HG03039 (cell line): ENCODE results near the gene SPIRE1.

Experiments
- ATAC-seq: cut with Tn5 transposase; IDR thresholded peaks from one replicate; pipeline ENCODE4 v1.9.1; 2021; ENCODE audit warnings: mild to moderate bottlenecking, moderate library complexity; ENCODE audit not compliant: unreplicated experiment

SPIRE1 gene

DNA sequence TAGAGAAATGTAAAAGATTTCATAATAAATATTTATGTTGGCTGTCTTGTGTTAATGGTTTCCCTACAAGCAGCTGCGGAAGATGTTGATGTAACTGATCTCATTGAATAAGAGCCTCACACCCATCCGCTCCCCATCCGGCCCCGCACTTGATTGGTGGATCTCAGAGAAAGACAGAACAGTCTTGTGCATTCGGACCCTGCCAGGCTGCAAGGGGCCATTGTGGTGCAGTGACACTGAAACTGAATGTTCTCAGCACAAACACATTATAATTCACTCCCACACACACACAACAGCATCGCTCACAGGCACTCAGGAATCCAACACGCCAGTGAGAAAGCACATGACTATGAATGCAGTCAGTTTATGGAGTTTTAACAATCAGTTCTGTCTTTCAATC is 202.4 kb downstream of the SPIRE1 start:
- no peak for ATAC-seq

DNA sequence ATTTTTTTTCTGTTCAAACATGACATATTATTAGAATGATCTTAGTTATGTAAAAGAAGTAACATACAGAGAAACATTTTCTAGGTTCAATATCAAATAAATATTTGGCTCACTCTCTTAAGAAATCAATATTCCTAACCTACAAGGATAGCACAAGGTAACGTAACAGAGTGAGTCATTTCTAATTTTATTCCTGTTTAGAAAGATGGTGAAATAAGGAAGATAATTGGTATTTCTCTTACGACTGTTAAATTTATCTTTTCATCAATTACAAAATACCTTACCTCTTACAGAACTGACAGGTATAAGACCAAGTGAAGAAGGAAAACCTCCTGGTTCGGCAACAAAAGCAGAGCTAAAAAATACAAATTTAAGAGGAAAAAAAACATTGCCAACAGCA is 205.1 kb downstream of the SPIRE1 start:
- ATAC-seq: no peak

DNA sequence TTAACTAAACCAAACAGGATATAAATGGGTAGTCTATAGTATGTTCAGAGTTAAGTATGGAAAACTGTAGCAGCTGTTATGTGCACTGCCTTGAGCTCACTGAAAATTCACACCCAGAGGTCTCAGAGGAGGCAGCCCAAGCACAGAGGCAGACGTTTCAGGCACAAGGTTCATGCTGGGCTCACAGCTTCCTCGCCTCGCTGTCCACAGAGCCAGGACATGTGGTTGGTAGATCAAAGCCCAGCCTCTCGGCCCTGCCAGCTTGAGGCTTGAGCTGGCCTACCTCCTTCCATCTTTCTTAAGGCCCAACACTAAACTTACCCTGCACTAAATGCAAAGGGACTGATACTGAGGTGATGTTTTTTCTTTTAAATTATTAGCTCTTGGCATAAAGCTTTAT is 206.5 kb downstream of the SPIRE1 start:
- no peak for ATAC-seq

DNA sequence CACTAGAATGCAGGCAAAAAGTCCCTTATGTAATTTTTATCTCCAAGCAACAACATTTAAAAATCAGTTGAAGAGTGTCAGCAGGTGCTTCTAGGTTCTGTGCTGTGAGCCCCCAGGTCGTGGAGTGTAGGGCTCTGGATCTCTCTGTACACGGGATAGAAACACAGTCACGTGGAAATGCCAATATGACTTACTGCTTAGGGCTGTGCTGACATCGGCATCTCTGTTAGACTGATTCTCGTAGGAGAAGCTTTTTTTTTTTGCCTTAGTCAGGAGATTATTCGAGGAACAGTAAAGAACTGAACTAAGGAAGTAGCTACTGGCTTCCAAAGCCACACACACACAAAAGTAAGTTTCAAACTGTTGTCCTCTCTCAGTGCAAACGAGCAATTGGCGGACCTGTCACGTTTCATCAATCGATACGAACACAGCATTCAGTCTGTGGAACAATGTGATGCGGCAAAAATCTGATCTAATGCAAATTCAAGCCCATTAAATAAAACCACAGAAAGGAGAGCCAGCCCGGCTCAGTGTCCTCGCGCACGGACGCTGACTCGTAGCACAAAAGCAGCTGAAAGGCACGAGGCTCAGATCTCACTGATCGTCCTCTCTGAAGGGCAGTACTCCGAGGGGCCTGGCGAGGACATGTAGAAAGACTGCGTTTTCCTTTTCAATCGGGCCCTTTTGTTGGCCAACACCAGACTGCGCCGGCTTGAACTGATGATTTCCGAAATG is 208.7 kb downstream of the SPIRE1 start:
- ATAC-seq: no peak

DNA sequence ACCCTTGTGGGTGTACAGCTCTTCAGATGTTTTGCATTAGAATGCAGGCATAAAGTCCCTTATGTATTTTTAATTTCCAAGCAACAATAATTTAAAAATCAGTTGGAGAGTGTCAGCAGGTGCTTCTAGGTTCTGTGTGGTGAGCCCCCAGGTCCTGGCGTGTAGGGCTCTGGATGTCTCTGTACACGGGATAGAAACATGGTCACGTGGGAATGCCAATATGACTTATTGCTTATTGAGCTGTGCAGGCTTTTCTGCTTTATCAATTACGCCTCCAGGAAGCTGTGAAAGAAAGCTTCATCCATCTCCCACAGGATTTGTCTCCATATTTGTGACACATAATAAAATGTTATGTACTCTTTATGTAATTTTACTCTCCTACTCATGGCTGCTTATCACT is 212.4 kb downstream of the SPIRE1 start:
- no peak for ATAC-seq

- ATAC-seq: no peak
Measured at GRCh38 chr18:12443551-12443950, 214.4 kb downstream of the SPIRE1 start.

- ATAC-seq: no peak
Measured at GRCh38 chr18:12442946-12443345, 215.0 kb downstream of the SPIRE1 start.

GRCh38 chr18:12441475-12442034 is 216.4 kb downstream of the SPIRE1 start:
- ATAC-seq: no peak

GRCh38 chr18:12438257-12438656 is 219.7 kb downstream of the SPIRE1 start:
- no peak for ATAC-seq

DNA sequence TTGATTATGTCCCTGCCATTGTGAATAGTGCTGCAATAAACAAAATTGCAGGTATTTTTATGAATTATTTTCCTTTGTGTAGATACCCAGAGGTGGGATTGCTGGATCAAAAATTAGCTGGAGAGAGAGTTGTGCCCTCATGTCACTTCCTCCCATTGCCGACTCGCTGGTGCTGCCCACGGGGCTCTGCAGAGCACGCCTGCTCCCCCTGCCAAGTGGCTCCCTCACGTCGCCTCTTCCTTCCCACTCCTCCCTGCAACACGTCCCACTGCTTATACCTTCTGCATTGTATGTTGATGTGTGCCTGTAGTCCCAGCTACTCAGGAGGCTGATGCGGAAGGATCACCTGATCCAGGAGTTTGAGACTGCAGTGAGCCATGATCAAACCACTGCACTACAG is 222.0 kb downstream of the SPIRE1 start:
- ATAC-seq: no peak

DNA sequence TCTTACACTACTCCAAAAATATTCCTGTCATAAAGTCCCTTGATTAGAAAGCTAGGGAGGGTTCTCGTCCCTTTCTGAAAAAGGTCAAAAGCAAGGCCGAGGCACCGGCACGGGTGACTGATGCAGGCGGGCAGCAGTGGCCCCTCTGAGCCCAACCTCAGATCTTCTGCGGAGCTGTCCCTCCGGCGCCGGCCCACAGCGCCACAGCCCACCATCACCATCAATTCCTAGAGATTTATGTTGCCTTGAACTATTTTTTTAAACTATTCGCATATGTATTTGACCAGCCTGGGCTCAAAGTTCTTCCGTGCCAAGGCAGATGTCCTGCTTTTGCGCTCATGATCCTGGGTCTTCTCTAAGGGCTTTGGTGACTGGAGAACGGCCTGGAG is 223.4 kb downstream of the SPIRE1 start:
- ATAC-seq: no peak

- no peak for ATAC-seq
Measured at GRCh38 chr18:12433829-12434540, 223.9 kb downstream of the SPIRE1 start.

DNA sequence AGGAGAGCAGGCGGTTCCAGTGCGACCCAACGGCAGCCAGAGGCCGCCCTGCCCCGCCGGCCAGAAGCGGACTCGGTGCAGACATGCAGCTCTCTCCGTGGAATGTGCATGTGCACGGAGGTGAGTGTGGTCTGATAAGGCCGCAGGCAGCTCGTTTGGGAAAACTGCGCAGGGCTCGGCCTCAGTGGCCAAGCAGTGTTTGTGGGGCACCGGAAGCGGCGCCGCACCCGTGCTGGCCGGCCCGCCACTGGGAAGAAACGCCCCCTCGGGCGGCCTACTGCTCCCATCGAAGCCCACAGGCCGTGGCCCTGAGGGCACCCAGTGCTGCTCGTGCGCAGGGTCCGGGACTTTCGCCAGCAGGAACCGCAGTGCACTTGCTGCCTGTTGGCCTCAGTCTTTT is 225.0 kb downstream of the SPIRE1 start:
- ATAC-seq: no peak

DNA sequence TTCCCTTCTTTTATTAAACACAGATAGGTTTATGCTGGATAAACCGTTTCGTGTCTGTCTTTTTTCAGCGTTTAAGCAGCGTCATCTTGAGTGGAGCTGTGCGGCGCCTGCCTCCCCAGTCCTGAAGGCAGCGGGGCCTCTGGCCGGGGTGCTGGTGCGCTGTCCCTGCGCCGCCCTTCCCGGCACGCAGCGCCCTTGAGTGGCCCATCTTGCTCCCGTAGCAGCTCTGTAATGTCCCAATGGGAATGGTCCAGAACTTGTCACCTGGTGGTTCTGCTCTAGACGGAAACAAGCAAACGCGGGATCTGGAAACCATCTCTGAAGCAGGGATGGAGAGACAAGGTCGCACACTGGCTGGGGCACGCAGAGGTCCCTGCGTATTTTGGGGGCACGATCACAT is 225.7 kb downstream of the SPIRE1 start:
- no peak for ATAC-seq

DNA sequence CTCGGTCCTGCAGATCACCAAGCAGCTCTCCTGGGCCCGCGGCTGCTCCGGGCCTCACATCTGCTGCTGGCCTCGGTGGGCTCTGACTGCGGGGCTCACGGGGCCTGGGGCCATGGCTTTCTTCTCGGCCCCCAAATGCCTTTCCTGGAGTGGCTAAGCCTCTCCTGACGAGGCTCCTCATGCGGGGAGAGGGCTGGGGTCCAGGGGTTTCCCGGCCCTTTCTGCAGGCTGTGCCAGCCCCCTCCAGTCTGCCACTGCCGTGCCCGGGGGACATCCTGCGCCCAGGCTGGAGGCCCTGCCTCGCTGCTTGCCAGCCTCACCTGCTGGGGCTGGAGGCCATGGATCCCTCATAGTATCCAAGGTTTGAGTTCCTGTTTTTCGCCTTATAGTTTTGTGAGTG is 226.3 kb downstream of the SPIRE1 start:
- ATAC-seq: no peak

GRCh38 chr18:12430137-12430990 is 227.5 kb downstream of the SPIRE1 start:
- ATAC-seq: no peak

GRCh38 chr18:12429556-12429955 is 228.4 kb downstream of the SPIRE1 start:
- ATAC-seq: no peak

- ATAC-seq: no peak
Measured at GRCh38 chr18:12428923-12429322, 229.0 kb downstream of the SPIRE1 start.

DNA sequence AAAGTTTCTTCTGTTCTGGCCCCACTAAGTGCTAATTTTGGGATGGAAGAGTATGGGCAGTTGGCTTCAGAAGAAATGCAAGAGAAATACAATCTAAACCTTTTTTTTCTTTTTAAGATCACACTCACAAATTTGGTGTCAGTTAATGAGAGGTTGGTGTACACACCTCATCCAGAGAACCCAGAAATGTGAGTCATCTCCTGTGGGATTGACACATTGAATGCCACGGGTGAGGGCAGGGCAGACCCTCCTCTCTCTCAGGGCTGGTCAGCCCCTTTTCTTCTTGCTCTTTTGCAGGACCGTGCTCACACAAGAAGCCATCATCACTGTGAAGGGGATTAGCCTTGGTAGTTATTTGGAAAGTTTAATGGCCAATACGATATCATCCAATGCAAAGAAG is 231.0 kb downstream of the SPIRE1 start:
- no peak for ATAC-seq

- no peak for ATAC-seq
Measured at GRCh38 chr18:12424252-12424651, 233.7 kb downstream of the SPIRE1 start.

DNA sequence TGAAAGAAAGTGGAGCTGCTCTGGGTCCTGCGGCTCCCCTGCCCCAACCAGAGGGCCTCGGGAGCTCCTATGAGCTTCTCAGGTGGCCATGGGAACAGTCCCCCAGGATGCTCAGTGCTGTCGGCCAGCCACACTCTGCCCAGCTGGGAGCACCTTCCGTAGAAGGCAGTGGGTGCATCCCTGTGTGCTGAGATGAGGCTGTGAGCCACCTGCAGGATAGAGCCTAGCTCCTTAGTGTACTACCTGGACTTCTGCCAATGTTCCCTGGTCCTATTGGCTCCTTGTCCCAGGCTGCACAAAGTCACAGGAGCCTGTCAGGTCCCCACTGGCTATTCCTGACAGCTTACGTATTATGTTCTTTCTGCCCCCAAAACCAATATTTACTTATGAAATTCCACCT is 234.1 kb downstream of the SPIRE1 start:
- ATAC-seq: no peak
